Raji (cell line): ENCODE data around the gene SYNE1.

Experiments
- POLR2A ChIP-seq: IDR thresholded peaks from 2 replicates; pipeline ENCODE4 v1.6.1; 2011; ENCODE audit warnings: low read depth, low read length, control low read depth; ENCODE audit not compliant: insufficient read depth

Gene SYNE1

GRCh38 chr6:152423216-152424103, 213.7 kb downstream of the SYNE1 start:
- no peak for TF ChIP-seq POLR2A

DNA sequence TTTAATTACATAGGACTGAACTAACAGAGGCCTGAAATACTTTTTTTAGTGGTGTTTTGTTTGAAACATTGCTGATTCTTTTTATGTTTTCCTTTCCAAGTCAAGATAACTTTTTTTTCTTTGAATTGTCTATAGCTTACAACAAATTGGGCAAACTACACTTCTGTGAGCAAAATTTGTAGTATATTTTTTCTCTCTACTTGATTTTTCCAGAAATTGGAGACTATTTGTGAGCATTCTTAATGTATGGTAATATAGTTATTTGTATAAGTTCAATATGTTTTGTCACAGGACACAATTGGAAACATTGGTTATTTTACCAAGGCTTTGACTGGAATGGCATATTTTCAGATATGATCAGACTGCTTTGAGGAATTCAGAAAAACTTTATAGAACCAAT, 216.5 kb downstream of the SYNE1 start:
- TF ChIP-seq POLR2A, result no peak

- TF ChIP-seq POLR2A, result no peak
Measured at GRCh38 chr6:152418551-152418950, 218.6 kb downstream of the SYNE1 start.

DNA sequence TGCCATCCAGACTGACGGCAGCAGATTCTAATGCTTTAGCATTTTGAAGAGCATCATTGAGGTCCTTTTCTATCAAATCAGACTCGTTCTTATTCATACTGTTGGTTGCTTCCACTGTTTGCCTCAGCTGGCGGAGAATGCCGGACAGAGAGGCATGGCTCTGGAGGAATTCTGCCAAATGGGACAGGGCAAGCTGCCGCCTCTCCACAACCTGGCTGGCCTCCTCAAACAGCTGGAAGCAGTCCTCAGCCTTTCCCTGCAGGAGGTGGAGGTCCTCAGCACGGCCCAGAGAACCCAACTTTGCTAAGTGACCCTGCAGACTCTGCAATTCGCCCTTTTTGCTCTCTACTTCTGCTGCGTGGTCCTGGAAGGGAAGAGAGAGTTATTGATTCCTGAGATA, 220.5 kb downstream of the SYNE1 start:
- TF ChIP-seq POLR2A, result no peak

DNA sequence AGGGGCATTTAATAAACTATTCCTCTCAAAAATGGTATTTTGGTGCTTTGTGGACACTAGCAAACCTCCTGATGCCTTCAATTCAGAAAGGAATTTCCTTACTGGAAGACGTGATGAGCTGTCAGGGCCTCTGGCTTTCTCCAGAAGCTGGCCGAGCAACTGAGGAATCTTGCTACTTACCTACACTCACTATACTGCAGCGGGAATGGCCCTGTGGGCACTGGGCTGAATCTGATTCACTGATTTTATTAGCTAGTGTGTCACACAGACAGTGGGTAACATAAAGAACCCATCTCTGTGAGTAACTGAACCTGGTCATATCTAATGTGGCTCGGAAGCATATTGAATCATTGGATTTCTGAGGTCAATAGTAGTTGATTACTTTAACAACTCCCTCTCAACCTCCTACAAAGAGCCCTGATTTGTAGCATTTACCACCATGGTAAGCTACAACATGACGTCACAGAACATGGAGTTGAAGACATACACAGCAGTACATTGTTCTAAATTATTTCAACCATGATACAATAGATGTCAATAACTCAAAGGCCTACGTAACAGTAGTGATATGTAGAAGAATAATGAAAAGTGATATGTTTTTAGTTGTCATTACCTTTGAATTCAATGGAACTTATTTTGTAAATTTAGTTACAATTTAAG, 232.1 kb downstream of the SYNE1 start:
- TF ChIP-seq POLR2A, result no peak

DNA sequence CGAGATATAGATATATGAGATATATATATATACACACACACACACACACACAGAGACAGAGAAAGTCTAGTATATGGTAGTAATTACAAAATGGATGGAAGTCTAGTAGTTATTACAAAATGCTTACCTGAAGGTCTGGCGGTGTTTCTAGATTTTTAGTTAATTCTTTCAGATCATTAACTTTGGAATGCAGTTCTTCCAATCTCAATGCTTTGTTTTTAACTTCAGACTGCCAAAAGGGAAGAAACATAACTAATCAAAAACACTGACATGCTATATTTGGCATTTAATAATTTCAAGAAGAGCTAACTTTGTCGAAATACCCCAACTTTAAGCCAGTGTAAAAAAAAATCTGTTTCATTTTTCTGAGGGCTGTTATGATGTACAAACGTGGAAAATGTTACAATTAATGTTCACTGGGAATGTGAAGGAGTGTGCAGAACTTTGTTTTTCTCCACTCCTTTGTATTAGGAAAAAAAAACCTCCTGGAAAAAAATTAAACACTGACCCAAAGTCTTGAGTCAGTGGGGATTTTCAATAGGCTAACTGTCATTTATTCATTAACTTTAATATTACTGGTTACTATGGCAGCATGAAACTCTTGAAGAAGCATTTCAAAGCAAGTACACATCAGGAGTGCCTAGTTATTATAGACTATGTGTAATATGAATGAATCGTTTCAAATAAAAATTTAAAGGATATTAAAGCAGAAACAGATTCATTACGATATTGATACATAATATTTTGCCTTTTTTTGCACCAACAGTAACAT, 232.9 kb downstream of the SYNE1 start:
- no peak for TF ChIP-seq POLR2A

GRCh38 chr6:152402791-152403190, 234.4 kb downstream of the SYNE1 start:
- no peak for TF ChIP-seq POLR2A

DNA sequence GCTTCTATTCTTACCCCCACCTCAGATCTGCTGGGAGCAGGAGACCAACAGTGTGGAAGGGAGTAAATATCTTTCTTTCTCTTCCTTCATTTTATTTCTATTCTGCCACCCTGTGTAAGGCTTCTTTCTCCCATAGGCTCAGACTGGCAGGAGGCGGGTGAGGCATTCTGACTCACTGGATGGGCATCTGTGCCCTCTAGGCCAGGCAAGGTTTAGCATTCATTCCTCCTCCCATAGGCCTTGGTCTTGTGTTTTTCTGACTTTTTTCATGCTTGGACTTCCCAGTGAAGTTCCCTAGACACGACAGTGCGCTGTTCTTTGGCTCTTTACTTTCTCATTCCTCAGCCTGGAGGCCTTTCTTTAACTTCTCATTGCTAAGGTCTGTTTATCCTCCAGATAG, 235.2 kb downstream of the SYNE1 start:
- no peak for TF ChIP-seq POLR2A

DNA sequence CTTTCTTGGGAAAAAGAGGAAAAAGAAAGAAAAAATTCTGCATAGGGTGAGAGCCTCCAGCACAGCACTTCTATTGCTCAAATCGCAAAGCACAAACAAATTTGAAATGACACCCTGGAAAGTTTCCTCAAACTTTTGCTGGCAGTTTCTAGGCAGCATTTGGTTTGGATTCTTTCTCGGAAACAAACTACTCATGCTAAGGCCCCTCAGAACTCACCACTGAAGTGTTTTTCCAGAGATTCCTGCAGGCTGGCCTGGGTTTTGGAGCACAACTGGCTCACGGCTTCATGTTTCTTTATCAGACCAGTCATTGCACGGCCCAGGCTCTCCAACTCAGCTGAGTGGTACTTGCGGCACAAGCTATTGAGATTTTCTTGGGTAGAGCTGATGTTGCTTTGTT, 237.8 kb downstream of the SYNE1 start:
- TF ChIP-seq POLR2A, result no peak

GRCh38 chr6:152398993-152399392, 238.2 kb downstream of the SYNE1 start:
- no peak for TF ChIP-seq POLR2A

- no peak for TF ChIP-seq POLR2A
Measured at GRCh38 chr6:152398316-152398715, 238.8 kb downstream of the SYNE1 start.

- TF ChIP-seq POLR2A, result no peak
Measured at GRCh38 chr6:152394303-152394702, 242.9 kb downstream of the SYNE1 start.

DNA sequence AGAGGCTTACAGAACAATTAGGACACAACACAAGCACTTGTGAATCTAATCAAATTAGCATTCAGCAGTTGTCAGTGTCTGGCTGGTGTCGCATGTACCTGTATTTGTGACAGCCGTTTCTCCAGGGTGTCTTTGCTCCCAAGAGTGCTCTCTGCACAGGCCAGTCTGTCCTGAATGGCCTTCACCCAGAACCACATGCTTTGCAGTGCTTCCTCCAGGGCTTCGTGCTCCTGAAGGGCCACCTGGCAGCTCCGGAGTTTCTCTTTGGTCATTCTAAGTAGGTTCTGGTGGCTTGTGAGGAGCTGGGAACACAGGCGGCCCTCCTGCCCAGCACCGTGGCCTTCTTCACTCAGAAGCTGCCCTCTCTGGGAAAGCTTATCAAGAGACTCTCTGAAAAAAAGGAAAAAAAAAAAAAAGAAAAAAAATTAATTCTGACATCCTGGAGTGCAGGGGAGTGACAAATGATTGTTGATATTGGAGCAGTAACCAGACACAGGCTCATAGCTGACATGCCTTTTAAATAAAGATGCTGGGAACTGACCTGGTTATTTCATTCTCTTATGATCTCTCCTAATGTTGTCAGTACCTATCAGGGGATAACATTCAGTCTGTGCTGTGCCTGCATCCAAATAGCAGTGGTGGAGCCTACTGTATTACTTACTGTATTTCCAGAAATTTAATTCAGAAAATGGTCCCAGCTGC, 245.8 kb downstream of the SYNE1 start:
- no peak for TF ChIP-seq POLR2A

GRCh38 chr6:152387091-152387490, 250.1 kb downstream of the SYNE1 start:
- no peak for TF ChIP-seq POLR2A

DNA sequence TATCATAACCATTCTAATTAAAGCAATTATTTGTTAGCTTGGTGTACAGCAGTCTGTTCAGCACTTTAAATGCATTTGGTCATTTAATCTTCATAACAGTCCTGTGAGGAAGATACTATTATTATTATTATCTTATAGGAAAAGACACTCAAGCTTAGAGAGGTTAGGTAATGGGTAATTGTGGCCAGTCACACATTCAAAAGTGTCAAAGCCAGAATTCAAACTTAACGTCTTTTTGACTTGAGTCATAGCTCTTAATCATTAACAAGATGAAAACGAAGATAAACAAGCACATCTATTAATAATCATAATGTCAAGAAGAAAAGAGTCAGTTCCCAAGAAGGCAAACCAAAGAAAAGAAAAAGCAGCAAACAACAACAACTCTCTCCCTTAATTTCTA, 251.0 kb downstream of the SYNE1 start:
- no peak for TF ChIP-seq POLR2A
